Prostate gland (tissue), 2 donors: ENCODE results near the gene RPL18. TPM values are rescaled to one million over a fixed set of nuclear protein-coding genes. Genes with fewer than 3 reads are reported as not detected.

Source experiments
- DNase-seq: peaks from one replicate; pipeline ENCODE4 v3.0.0-alpha.2; 2019; ENCODE audit warnings: low spot score
- H3K27ac ChIP-seq, 2 donors: fragments of 200-600 bp; sonication (generic); 2 replicates each; pipeline ENCODE4 v1.5.1; 2017 to 2019
- H3K27me3 ChIP-seq: fragments of 200-600 bp; sonication (generic); replicated peaks from 2 replicates; pipeline ENCODE4 v1.5.1; 2019; ENCODE audit not compliant: insufficient read depth
- H3K36me3 ChIP-seq, 2 donors: fragments of 200-600 bp; sonication (generic); 1 replicate in 1 of 2; 2 replicates in 1 of 2; pipeline versions ENCODE4 v1.5.1 to v1.8.1; 2017 to 2019
- H3K4me1 ChIP-seq: fragments of 200-600 bp; sonication (generic); replicated peaks from 2 replicates; pipeline ENCODE4 v1.5.1; 2019
- H3K4me3 ChIP-seq, 2 donors: fragments of 200-600 bp; sonication (generic); 2 replicates each; pipeline ENCODE4 v1.5.1; 2017 to 2019
- H3K9me3 ChIP-seq: fragments of 200-600 bp; sonication (generic); 2 replicates; pipeline ENCODE4 v1.5.1; 2017
- CTCF ChIP-seq, 4 experiments: fragments of 200-600 bp in 2 of 4; fragments of 450-650 bp in 2 of 4; sonication (generic) in 2 of 4; IDR thresholded peaks; 1 replicate in 3 of 4; 2 replicates in 1 of 4; pipeline ENCODE4 v1.5.1; 2016 to 2019; ENCODE audit warnings: antibody characterized with exemption in 4 of 4, mild to moderate bottlenecking in 2 of 4, moderate library complexity in 2 of 4
- POLR2A ChIP-seq: fragments of 450-650 bp; IDR thresholded peaks from one replicate; pipeline ENCODE4 v1.6.1; 2016; ENCODE audit warnings: antibody characterized with exemption, mild to moderate bottlenecking
- POLR2AphosphoS5 ChIP-seq: sonication (generic); formaldehyde crosslinking; IDR thresholded peaks from one replicate; pipeline ENCODE4 v1.6.1; 2017; ENCODE audit warnings: antibody characterized with exemption
- WGBS: methylation state at CpG from one replicate; pipeline ENCODE4 v1.1.5; 2018; 5-methylcytosine and 5-hydroxymethylcytosine counted together
- intact Hi-C: fragments of 100-400 bp; cut with DNase I; formaldehyde crosslinking; loops from one replicate; pipeline ENCODE4 v1.14.2; 2022
- total RNA-seq, 2 donors: library from RNA; depleted of rRNA; stranded (reverse); fragments of >200 nt; gene quantifications; one replicate each; pipeline ENCODE4 v1.1.0, GENCODE V29; 2016

Gene RPL18
- total RNA-seq, 2 donors from 2014 or later, result 2,096 to 3,914 TPM

GRCh38 chr19:48617146-48617937 lies 1.6 kb downstream of the RPL18 start:
- intact Hi-C loops, result no loop called here
- 37% methylated on average over 18 of the region's 18 CpGs for WGBS
- Histone ChIP-seq H3K27me3 (no peaks in the 10 kb centered on the region), H3K4me3 (peak overlapping the region; percentile 83 to 89), H3K36me3 (peaks cover 16 to 21% of the 10 kb centered on the region in 2 donors), H3K4me1 (peaks cover 26% of the 10 kb centered on the region), H3K9me3 (no peaks in the 10 kb centered on the region), H3K27ac (peak overlapping the region; percentile 88)
- peak; percentile 55 for DNase-seq
- TF ChIP-seq POLR2AphosphoS5 (peak; percentile 53), POLR2A (no peak), CTCF (IDR thresholded peaks at IDR 0.05) (peak in 1 of 4 experiments; percentile 14)

- intact Hi-C loops, result no loop called here
- Histone ChIP-seq H3K27ac (peak overlapping the region; percentile 88), H3K4me1 (peaks cover 26% of the 10 kb centered on the region), H3K36me3 (peaks cover 16 to 21% of the 10 kb centered on the region in 2 donors), H3K9me3 (no peaks in the 10 kb centered on the region), H3K4me3 (peak overlapping the region; percentile 83 to 89), H3K27me3 (no peaks in the 10 kb centered on the region)
- no peak for TF ChIP-seq POLR2AphosphoS5
- TF ChIP-seq CTCF (IDR thresholded peaks at IDR 0.05), result no peak
- no peak for TF ChIP-seq POLR2A
- 65% methylated on average over 12 of the region's 12 CpGs for WGBS
- DNase-seq, result no peak
These were observed 2.4 kb downstream of the RPL18 start for GRCh38 chr19:48616491-48617056.

DNA sequence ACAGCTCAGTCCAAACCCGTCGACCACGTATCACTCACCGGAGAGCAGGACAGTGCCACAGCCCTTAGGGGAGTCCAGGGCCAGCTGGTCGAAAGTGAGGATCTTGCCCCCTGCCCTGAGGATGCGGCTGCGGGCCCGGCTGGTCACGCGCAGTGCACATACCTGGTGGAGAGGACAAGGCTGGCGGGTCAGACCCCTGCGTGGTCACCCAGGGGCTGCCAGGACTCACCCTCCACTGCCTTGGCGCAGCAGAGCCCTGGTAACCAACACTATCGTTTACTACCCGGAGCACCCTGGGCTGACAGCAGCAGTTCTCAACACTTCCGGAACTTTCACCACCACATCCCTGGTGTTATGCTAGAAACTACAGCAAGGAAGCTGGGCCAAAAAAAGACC lies 2.9 kb downstream of the RPL18 start:
- no peaks in the 10 kb centered on the region for H3K9me3 ChIP-seq
- DNase-seq, result no peak
- H3K27me3 ChIP-seq, result no peaks in the 10 kb centered on the region
- TF ChIP-seq POLR2A, result no peak
- TF ChIP-seq POLR2AphosphoS5, result no peak
- TF ChIP-seq CTCF (IDR thresholded peaks at IDR 0.05), result no peak
- peaks cover 16 to 21% of the 10 kb centered on the region in 2 donors for H3K36me3 ChIP-seq
- peak overlapping the region in 1 of 2 donors; percentile 88 for H3K27ac ChIP-seq
- peaks cover 26% of the 10 kb centered on the region for H3K4me1 ChIP-seq
- no peak overlapping the region for H3K4me3 ChIP-seq
- WGBS, result 80% methylated on average over 16 of the region's 16 CpGs
- intact Hi-C loops, result no loop called here

DNA sequence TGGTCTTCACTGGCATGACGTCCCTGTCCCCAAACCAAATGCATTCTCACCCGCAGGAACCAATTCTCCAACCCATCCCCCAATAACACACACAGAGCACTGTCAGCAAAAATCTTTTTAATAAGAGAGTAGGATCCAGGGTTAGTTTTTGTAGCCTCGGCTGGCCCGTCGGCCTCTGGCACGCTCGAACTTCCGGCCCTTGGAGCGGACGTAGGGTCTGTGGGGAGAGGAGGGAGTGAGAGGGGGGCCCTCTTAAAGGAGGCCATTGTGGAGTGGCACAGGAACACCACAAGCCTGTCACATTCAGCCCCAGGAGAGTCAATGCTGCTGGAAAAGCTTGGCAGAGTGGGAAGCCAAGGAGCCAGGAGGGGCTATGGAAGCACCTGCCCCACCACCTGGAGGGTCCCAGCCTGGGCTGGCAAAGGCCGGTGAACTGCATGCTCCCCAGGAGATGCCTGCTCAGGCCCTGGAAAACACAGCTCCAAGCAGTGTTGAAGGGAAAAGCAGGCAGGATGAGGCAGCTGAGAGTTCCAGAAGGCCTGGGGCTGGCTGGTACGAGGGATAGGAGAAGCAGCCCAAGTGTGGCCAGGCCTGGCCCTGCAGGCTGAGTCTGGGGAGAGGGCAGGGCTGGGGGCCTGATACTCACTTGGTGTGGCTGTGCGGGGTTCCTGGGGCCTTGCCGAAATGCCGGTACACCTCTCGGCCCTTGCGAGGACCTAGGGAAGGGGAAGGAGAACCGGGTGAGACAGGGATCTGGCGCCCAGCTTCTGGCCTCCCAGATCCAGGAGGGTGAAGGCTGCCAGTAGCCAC lies 3.5 kb downstream of the RPL18 start:
- WGBS, result 61% methylated on average over 19 of the region's 19 CpGs
- H3K4me1 ChIP-seq, result peaks cover 26% of the 10 kb centered on the region

More for the DNA sequence above, 3.5 kb downstream of the RPL18 start:
- intact Hi-C loops, result no loop called here
- TF ChIP-seq POLR2A (no peak), POLR2AphosphoS5 (no peak), CTCF (IDR thresholded peaks at IDR 0.05) (no peak)
- no peak for DNase-seq
- H3K27ac ChIP-seq, result peak overlapping the region; percentile 61 to 88
- no peaks in the 10 kb centered on the region for H3K9me3 ChIP-seq
- peaks cover 16 to 21% of the 10 kb centered on the region in 2 donors for H3K36me3 ChIP-seq
- H3K27me3 ChIP-seq, result no peaks in the 10 kb centered on the region
- no peak overlapping the region for H3K4me3 ChIP-seq
